AG08395 (cell line): Measurements from ENCODE around the gene SPATA31D3.
"Not testable (repeated sequence)": the region's sequence is repeated elsewhere in the genome, so short reads cannot be mapped to it uniquely, and the experiment has no call there.

Experiments used
- DNase-seq: peaks from one replicate; pipeline ENCODE4 v3.0.0; 2012; ENCODE audit warnings: mixed read lengths, low spot score

The SPATA31D3 gene

GRCh38 chr9:81979196-81979595, 35.9 kb downstream of the SPATA31D3 start:
- DNase-seq: no peak

GRCh38 chr9:81980568-81980967, 37.3 kb downstream of the SPATA31D3 start:
- peak; percentile 33 for DNase-seq

GRCh38 chr9:81981883-81982282, 38.6 kb downstream of the SPATA31D3 start:
- no peak for DNase-seq

GRCh38 chr9:81984928-81985327, 41.6 kb downstream of the SPATA31D3 start:
- no peak for DNase-seq

GRCh38 chr9:81986051-81986450, 42.8 kb downstream of the SPATA31D3 start:
- DNase-seq: no peak

- not testable (repeated sequence) for DNase-seq
These were observed 45.2 kb downstream of the SPATA31D3 start, which contains the start of gene SPATA31D1 for GRCh38 chr9:81988472-81988871. Gene SPATA31D1, plus strand, starts transcription at chr9:81988772. Its CDS starts 47 bp downstream, at chr9:81988819.

- no peak for DNase-seq
These were observed 46.4 kb downstream of the SPATA31D3 start for GRCh38 chr9:81989700-81990099.

GRCh38 chr9:81993656-81994055, 50.4 kb downstream of the SPATA31D3 start:
- no peak for DNase-seq
